ENCODE data around the gene NKD1.
"Not testable (repeated sequence)": the region's sequence is repeated elsewhere in the genome, so short reads cannot be mapped to it uniquely, and the experiment has no call there.

Gene NKD1

GRCh38 chr16:50578137-50578536 is 29.9 kb downstream of the NKD1 start:
- no peak for DNase-seq (ENCODE audit: low read depth in 2 of 2)

GRCh38 chr16:50579373-50579772 is 31.2 kb downstream of the NKD1 start:
- not testable (repeated sequence) for DNase-seq (ENCODE audit: low read depth in 2 of 2)

DNA sequence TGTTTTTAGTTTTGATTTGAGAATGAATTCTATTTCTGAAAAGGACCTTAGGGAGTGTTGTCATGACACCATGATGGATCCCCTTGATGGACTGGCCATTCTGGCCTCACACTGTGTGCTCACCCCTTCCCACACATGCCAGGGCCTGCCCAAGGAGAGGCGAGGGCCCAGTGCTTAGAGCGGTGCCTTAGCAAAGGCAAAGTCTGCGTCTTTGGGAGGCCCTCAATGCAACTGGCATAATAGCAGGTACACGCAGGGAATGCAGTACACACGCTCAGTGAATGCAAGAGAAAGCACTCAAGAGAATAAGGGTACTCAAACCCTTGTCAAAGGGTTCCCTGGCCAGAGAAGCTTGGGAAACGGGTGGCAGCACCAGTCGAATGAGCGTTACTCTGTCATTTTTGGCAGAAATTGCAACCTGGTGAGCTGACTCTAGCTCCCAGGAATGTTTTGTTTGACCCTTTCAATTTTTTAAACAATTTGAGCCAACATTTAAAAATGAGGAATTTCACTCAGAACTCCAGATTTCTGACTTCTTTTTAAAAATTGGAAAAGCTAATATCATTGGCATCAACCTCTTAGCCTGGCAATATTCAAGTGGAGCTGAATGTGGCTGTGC is 32.1 kb downstream of the NKD1 start:
- DNase-seq (ENCODE audit: low read depth in 2 of 2): no peak

GRCh38 chr16:50581845-50582244 is 33.6 kb downstream of the NKD1 start:
- DNase-seq (ENCODE audit: low read depth in 2 of 2): no peak

GRCh38 chr16:50583211-50583610 is 35.0 kb downstream of the NKD1 start:
- DNase-seq (ENCODE audit: low read depth in 2 of 2): no peak

DNA sequence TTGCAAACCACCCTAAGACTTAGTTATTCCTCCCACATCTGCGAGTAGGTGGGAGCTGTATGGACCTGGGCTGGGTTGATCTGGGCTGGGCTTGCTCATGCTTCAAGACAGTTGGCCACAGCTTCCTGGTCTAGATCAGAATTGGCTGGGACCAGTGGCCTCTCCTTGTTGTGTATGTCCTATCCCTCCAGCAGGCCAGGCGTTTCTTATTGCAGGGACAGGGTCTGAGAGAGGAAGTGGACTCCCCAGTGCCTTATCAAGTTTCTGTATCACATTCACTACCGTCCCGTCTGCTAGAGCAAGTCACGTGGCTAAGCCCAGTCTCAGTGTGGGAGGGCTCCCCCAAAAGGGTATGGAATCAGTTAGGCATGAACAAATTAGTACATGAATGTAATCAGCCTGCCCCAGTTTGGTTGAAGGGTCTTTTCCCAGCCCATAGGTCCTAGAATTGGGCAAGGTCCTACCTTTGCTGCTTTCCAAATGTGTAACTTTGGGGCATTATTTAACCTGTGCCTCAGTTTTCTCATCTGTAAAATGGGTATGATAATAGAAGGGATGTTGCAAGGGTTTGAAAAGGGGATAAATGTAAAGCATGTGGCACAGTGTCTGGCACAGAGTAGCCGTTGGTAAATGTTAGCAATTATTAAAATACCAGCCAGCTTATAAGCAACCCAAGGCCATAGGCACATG is 36.0 kb downstream of the NKD1 start:
- DNase-seq (ENCODE audit: low read depth in 2 of 2): no peak

- DNase-seq (ENCODE audit: low read depth in 2 of 2): no peak
These were observed 37.2 kb downstream of the NKD1 start for GRCh38 chr16:50585331-50585776.

- no peak for DNase-seq (ENCODE audit: low read depth in 2 of 2)
These were observed 39.3 kb downstream of the NKD1 start for GRCh38 chr16:50587543-50587942.

GRCh38 chr16:50588276-50588675 is 40.1 kb downstream of the NKD1 start:
- no peak for DNase-seq (ENCODE audit: low read depth in 2 of 2)

DNA sequence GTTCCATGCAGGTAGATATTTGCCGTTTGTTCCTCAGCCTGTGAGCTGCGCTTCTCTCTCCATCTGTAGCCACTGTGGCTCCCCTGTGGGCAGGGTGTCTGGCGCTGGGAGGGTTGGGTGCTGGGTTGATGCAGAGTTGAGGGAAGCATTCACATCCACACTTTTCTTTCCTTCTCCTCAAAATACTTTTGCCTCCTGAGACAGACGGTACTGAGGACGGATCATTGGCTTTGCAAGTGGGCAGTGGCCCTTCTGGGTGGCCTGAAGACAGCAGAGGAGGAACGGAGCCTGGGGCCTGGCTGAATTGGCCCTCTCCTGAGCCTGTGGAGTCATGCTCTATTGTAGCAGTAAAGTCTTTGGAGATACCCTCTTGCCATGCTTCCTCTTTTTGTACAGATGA is 43.0 kb downstream of the NKD1 start:
- no peak for DNase-seq (ENCODE audit: low read depth in 2 of 2)

GRCh38 chr16:50591800-50592771 is 43.9 kb downstream of the NKD1 start:
- DNase-seq (ENCODE audit: low read depth in 2 of 2): no peak

GRCh38 chr16:50592996-50593395 is 44.8 kb downstream of the NKD1 start:
- no peak for DNase-seq (ENCODE audit: low read depth in 2 of 2)

GRCh38 chr16:50593410-50594150 is 45.4 kb downstream of the NKD1 start:
- no peak for DNase-seq (ENCODE audit: low read depth in 2 of 2)

GRCh38 chr16:50594308-50595260 is 46.4 kb downstream of the NKD1 start:
- no peak for DNase-seq (ENCODE audit: low read depth in 2 of 2)

DNA sequence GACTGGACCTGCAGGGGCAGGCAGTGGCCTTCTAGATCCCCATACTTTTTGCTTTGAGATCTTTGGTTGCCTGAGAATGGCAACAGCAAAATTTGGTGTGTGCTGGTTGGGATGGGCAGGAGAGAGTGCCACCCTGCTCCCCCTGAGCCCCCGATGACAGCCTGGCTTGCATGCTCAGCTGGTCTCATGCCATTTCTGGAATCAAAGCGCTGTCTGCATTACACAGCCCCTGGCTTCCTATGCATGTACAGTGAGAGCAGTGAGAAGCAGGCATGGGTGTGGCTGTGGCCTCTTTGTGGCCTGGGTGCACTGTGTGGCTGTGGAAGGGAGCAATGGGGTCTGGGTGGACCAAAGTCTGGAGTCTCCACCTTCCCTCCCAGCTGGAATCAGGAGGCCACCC is 47.7 kb downstream of the NKD1 start:
- no peak for DNase-seq (ENCODE audit: low read depth in 2 of 2)

DNA sequence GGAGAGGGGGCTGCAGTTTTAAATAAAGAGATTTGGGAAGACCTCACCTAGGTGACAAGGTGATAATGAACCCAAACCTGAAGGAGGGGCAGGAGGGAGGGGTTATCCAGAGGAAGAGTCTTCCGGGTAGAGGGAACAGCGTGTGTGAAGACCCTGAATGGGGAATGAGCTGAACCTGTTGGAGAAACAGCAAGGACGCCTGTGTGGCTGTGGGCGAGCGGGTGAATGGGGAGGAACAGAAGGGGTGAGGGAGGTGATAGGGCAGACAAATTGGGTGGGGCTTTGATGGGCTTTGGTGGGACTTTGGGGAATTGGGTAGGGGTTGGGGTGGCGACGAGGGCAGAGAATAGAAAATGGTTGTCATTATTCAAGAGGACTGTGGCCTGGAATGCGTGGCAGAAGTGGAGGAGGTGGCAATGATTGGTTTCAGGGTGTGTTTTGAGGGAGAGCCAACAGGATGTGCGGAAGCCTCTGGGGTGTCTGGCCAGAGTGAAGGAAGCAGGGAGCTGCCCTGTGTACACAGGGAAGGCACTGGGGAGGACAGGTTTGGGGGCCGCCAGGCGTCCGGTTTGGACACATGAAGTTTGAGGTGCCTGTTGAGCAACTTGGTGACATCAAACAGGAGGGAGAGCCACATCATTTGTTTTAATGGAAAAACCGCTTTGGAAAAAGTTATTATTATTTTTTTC is 48.7 kb downstream of the NKD1 start:
- no peak for DNase-seq (ENCODE audit: low read depth in 2 of 2)

DNA sequence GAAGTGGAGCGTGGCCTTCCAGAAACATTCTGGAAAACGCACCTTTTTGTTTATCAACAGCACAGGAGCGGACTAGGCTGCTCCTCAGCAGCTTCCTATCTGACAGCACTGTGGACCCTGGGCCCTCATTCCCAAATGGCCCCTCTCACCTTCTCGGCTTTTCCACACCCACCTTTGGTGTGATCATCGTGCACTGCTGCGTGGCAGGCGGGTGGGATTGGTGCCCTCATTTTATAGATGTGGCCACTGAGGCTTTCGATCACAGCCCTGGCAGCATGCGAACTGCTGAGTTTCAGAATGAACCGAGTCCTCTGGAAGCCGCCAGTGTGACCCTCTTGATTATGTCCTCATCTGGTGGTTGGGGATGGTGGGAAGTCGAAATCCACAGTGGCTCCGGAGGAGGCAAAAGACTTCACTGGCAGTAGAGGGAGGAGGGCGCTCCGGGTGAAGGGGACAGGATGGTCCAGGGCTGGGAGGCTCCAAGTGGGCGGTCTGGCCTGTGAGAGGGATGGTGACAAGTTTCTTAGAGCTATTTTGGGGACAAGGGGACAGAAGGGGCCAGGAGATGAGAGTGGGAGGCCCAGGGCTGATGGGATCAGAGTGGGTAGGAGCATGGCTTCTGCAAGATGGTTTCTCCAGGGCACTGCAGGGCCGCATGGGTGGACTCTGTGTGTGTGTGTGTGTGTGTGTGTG is 49.5 kb downstream of the NKD1 start:
- DNase-seq (ENCODE audit: low read depth in 2 of 2): no peak

DNA sequence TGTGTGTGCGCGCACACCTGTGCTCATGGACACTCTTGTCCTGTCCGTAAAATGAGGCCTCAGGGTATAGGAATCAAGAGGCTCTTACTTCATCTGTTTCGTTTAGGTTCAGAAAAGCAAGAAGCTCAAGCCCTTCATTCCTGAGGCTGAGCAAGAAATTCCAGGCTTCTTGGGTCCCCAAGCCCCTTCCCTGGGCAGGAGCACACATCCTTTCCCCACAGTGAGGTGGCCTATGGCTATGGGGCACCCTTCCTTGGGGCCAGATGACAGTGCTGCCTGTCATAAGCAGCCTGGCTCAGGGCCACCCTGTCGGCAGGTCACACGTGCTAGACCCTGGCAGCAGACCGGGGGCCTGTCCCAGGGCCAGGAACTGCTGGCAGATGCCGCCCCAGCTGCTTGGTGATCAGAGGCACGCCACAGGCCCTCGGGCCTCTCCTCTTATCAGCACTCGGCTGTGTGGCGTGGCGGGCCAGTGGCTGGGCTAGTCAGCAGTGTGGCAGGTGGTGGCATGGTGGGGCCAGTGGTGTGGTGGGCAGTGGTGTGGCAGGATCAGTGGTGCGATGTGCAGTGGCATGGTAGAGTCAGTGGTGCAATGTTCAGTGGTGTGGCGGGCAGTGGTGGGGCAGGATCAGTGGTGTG is 50.2 kb downstream of the NKD1 start:
- no peak for DNase-seq (ENCODE audit: low read depth in 2 of 2)

DNA sequence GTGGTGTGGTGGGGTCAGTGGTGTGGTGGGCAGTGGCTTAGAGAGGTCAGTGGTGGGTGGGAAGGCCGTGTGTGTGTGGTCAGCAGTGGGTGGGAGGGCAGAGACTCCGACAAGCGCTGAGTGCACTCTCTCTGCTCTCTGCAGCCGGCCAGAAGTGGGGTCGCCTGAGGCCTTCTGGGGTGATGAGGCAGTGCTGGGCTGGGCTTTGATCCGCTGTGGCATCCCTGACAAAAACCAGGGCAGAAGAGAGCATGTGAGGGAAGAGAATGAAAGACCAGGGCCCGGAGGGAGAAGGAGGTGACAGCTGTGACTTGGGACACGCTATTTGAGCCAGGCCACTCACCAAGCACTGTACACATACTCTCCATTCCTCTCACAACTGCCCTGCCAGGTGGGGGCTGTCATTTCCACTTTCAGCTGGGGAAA is 50.8 kb downstream of the NKD1 start:
- DNase-seq (ENCODE audit: low read depth in 2 of 2): no peak
